PC-9 (cell line): ENCODE measurements around the gene NSG2. TPM values are rescaled to one million over a fixed set of nuclear protein-coding genes. Genes with fewer than 3 reads are reported as not detected.

Experiments used
- BruUV-seq: library from RNA; stranded (reverse); fragments of 400-500 nt; replicated peaks from 2 replicates; lab custom pipeline; 2021; lab: Mats Ljungman, UMichigan
- CTCF ChIA-PET: fragments of 300-600 bp; sonication (Branson Sonifier 250); formaldehyde crosslinking; loops from one replicate; lab custom pipeline; 2022; ENCODE audit warnings: antibody characterized with exemption; lab: Charles Lee
- POLR2A ChIA-PET: fragments of 300-600 bp; sonication (Branson Sonifier 250); formaldehyde crosslinking; loops from one replicate; lab custom pipeline; 2022; ENCODE audit warnings: antibody characterized with exemption; ENCODE audit not compliant: unreplicated experiment; lab: Charles Lee
- DNase-seq, 2 experiments: peaks; one replicate each; pipeline versions ENCODE4 v3.0.0 to v3.0.0-alpha.2; 2015 to 2022; ENCODE audit warnings: mixed read lengths in 1 of 2
- H2AFZ ChIP-seq: fragments of 200-600 bp; sonication (generic); 2 replicates; pipeline ENCODE4 v1.8.1; 2017; ENCODE audit warnings: antibody characterized with exemption
- H3F3A ChIP-seq: fragments of 200-600 bp; sonication (generic); 2 replicates; pipeline ENCODE4 v1.8.1; 2017; ENCODE audit warnings: antibody characterized with exemption, mild to moderate bottlenecking, low read depth; ENCODE audit not compliant: insufficient read depth
- H3K27ac ChIP-seq: fragments of 200-600 bp; sonication (generic); 2 replicates; pipeline ENCODE4 v1.6.1; 2016; ENCODE audit warnings: mixed run types
- H3K27me3 ChIP-seq: fragments of 200-600 bp; sonication (generic); 2 replicates; pipeline ENCODE4 v1.6.1; 2016; ENCODE audit warnings: low read depth, mixed run types; ENCODE audit not compliant: insufficient read depth
- H3K36me3 ChIP-seq: fragments of 200-600 bp; sonication (generic); 2 replicates; pipeline ENCODE4 v1.6.1; 2016; ENCODE audit warnings: low read depth, mixed run types
- H3K4me1 ChIP-seq: fragments of 200-600 bp; sonication (generic); replicated peaks from 2 replicates; pipeline ENCODE4 v1.6.1; 2016; ENCODE audit warnings: mixed run types; ENCODE audit not compliant: insufficient read depth
- H3K4me2 ChIP-seq: fragments of 200-600 bp; sonication (generic); 2 replicates; pipeline ENCODE4 v1.6.1; 2017; ENCODE audit warnings: mixed run types
- H3K4me3 ChIP-seq: fragments of 200-600 bp; sonication (generic); 2 replicates; pipeline ENCODE4 v1.6.1; 2016; ENCODE audit warnings: mixed run types
- H3K79me2 ChIP-seq: fragments of 200-600 bp; sonication (generic); 2 replicates; pipeline ENCODE4 v1.6.1; 2017; ENCODE audit warnings: low read depth, mixed run types
- H3K9me2 ChIP-seq: fragments of 200-600 bp; sonication (generic); 2 replicates; pipeline ENCODE4 v1.8.1; 2017; ENCODE audit warnings: mild to moderate bottlenecking; ENCODE audit not compliant: insufficient read depth
- H3K9me3 ChIP-seq: fragments of 200-600 bp; sonication (generic); 2 replicates; pipeline ENCODE4 v1.8.1; 2016; ENCODE audit warnings: low read depth; ENCODE audit not compliant: insufficient read depth
- H4K20me1 ChIP-seq: fragments of 200-600 bp; sonication (generic); 2 replicates; pipeline ENCODE4 v1.8.1; 2017; ENCODE audit not compliant: insufficient read depth
- CTCF ChIP-seq: fragments of 200-600 bp; sonication (generic); conservative IDR thresholded peaks from 2 replicates; pipeline ENCODE4 v1.6.1; 2017; ENCODE audit warnings: mixed run types, antibody characterized with exemption, mild to moderate bottlenecking, moderate library complexity
- EZH2 ChIP-seq: fragments of 200-600 bp; sonication (generic); IDR thresholded peaks from 2 replicates; pipeline ENCODE4 v1.8.0; 2017; ENCODE audit warnings: antibody characterized with exemption, low read depth
- intact Hi-C: fragments of 100-400 bp; cut with micrococcal nuclease; formaldehyde crosslinking; loops from one replicate; pipeline ENCODE4 v1.10.0; 2022; ENCODE audit not compliant: unreplicated experiment
- total RNA-seq: library from RNA; stranded (reverse); gene quantifications from 2 replicates; pipeline ENCODE4 v1.2.3, GENCODE V29; 2021

The NSG2 gene
- total RNA-seq, 1 experiment from 2014 or later, result not detected

DNA sequence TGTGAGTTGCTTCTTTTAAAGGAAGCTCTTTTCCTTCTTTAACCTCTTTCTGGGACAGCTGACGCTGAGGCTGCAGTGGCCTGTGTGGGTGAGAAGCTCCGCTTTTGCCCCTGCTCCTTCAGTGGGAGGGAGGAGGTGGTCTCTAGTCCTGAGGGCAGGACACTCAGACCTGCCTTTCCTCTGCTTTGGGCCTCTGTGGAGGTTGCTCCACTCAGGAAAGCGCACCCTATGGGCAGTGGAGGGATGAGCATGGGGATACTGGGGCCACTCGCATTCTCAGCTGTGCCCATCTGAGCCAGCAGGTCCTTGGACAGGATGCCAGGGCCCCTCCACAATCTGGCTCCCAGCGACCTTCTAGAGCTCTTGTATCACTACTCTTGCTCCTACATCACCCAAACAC is 111.5 kb downstream of the NSG2 start:
- H4K20me1 ChIP-seq, result no peaks in the 10 kb centered on the region
- H3K4me2 ChIP-seq, result no peak overlapping the region
- no peak overlapping the region for H3K27ac ChIP-seq
- no peaks in the 10 kb centered on the region for H3F3A ChIP-seq
- BruUV-seq, result no TSS peak
- H3K79me2 ChIP-seq, result no peaks in the 10 kb centered on the region
- no peak for DNase-seq
- H2AFZ ChIP-seq, result no peak overlapping the region
- no peak overlapping the region for H3K4me3 ChIP-seq
- TF ChIP-seq CTCF (no peak), EZH2 (no peak)
- CTCF ChIA-PET, result no interaction called here
- no peaks in the 10 kb centered on the region for H3K9me3 ChIP-seq
- no peaks in the 10 kb centered on the region for H3K36me3 ChIP-seq
- H3K4me1 ChIP-seq, result no peaks in the 10 kb centered on the region
- intact Hi-C loops, result no loop called here
- H3K27me3 ChIP-seq, result peaks cover 40% of the 10 kb centered on the region
- H3K9me2 ChIP-seq, result no peaks in the 10 kb centered on the region
- POLR2A ChIA-PET, result no interaction called here

Other genes starting within 250 kb of the NSG2 start
- 11.6 and 15.4 TPM in 2 replicates for gene CPEB4, start 157.4 kb upstream of the NSG2 start, total RNA-seq
- gene C5orf47, start 56.5 kb upstream of the NSG2 start, total RNA-seq, result not detected in 2 replicates